LNCaP clone FGC (cell line): ENCODE data around the gene CDH12.

Source experiments
- DNase-seq: peaks from one replicate; pipeline ENCODE4 v3.0.0-alpha.2; 2011; ENCODE audit warnings: low read depth
- H3K4me3 ChIP-seq: 2 replicates; pipeline ENCODE4 v1.5.1; 2011; ENCODE audit warnings: mild to moderate bottlenecking, low read depth, low read length, control low read depth
- TF ChIP-seq, protein P1 (sequence below): IDR thresholded peaks from 2 replicates; pipeline ENCODE4 v1.5.1; 2012; ENCODE audit warnings: mild to moderate bottlenecking; ENCODE audit not compliant: control insufficient read depth, insufficient read depth; ENCODE audit errors: extremely low read depth

The CDH12 gene

DNA sequence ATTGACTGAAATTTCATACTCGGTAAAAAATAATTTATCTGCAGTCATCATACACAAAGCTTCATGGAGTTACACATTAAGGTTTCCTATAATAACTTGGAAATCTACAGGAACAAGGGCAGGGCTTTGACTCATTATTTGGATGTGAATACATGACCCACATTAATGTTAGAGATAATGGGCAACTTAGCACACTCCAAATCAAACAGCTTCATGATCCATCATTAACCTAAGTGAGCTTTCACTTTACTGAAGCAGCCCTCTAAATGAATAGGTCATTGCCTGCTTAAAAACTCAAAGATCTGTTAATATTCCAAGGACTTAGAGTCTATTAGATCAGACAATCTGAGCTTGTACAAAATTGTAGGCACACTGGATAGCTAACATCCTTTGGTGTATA is 9.0 kb downstream of the CDH12 start:
- no peak overlapping the region for H3K4me3 ChIP-seq
- TF ChIP-seq, protein P1, sequence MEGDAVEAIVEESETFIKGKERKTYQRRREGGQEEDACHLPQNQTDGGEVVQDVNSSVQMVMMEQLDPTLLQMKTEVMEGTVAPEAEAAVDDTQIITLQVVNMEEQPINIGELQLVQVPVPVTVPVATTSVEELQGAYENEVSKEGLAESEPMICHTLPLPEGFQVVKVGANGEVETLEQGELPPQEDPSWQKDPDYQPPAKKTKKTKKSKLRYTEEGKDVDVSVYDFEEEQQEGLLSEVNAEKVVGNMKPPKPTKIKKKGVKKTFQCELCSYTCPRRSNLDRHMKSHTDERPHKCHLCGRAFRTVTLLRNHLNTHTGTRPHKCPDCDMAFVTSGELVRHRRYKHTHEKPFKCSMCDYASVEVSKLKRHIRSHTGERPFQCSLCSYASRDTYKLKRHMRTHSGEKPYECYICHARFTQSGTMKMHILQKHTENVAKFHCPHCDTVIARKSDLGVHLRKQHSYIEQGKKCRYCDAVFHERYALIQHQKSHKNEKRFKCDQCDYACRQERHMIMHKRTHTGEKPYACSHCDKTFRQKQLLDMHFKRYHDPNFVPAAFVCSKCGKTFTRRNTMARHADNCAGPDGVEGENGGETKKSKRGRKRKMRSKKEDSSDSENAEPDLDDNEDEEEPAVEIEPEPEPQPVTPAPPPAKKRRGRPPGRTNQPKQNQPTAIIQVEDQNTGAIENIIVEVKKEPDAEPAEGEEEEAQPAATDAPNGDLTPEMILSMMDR = no peak
- no peak for DNase-seq

GRCh38 chr5:22842574-22842973 is 10.6 kb downstream of the CDH12 start:
- DNase-seq = no peak
- TF ChIP-seq, protein P1 = no peak
- H3K4me3 ChIP-seq = no peak overlapping the region

GRCh38 chr5:22837803-22838202 is 15.3 kb downstream of the CDH12 start:
- H3K4me3 ChIP-seq = no peak overlapping the region
- no peak for DNase-seq
- TF ChIP-seq, protein P1 = no peak

DNA sequence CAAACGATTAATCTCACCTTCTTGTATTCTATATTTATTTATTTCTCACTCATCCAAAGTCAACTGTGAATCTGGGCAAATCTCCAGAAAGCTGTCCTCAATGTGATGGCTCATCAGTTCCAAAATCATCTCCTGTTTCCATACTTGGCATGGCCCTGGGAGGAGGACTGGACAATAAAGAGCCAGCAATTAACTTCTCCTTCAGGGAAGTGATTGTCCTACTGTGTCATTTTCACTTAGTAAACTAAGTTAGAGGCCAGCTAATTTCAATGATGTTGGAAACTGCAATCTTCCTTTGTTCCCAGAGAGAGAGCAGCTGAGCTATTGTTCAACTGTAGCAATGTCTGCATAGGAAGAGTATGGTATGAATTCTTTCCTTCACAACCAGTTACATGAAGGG is 17.5 kb downstream of the CDH12 start:
- no peak for DNase-seq
- no peak overlapping the region for H3K4me3 ChIP-seq
- TF ChIP-seq, protein P1 = no peak

DNA sequence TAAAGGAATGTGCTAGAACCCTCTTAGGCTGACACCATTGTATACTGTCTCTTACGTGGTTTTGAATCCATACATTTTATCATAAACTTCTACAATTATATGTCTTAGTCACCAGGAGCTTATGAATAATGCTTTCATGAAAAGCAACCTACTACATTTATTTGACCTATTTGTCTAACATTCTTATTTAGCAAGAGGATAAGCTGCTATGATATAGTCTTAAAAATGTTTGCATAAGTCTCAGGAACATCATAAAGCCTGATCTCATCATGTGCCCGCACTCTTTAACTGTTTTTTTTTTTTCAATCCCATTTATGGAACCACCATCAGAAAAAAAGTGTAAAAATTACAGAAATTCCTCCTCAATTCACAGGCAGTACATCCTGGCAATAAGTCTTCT is 59.7 kb downstream of the CDH12 start:
- no peak overlapping the region for H3K4me3 ChIP-seq
- no peak for DNase-seq
- TF ChIP-seq, protein P1 = no peak

DNA sequence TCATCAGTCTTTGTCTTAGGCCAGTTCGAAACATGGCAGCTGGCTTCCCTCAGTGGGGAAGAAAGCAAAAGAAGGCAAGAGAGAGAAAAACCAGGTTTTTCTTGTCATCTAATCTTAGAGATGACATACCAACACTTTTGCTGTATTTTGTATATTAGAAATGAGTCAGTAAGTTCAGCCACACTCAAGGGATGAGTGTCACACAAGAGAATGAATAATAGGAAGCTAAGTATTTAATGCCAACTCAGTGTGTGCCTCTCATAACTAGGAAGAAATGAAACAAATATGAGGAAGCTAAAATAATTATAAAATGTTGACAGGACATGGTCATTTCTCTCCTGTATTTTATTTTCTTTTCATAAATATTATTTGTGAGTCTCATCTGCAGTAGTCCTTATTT is 65.3 kb downstream of the CDH12 start:
- no peak overlapping the region for H3K4me3 ChIP-seq
- no peak for DNase-seq
- TF ChIP-seq, protein P1 = no peak

- H3K4me3 ChIP-seq = no peak overlapping the region
- no peak for DNase-seq
- TF ChIP-seq, protein P1 = no peak
These were observed 65.7 kb downstream of the CDH12 start for GRCh38 chr5:22787398-22787797.
